SK-N-MC (cell line): ENCODE data around the gene DNASE2.

Source experiments
- DNase-seq: peaks from one replicate; pipeline ENCODE4 v3.0.0-alpha.2; 2011; ENCODE audit warnings: low read depth, low spot score
- H3K27ac ChIP-seq: fragments of 200-600 bp; sonication (generic); 2 replicates; pipeline ENCODE4 v1.5.1; 2016; ENCODE audit warnings: mixed run types
- H3K36me3 ChIP-seq: fragments of 200-600 bp; sonication (generic); 2 replicates; pipeline ENCODE4 v1.6.1; 2017; ENCODE audit warnings: antibody characterized with exemption, low read length, mixed read lengths; ENCODE audit not compliant: insufficient read depth
- H3K4me3 ChIP-seq: fragments of 200-600 bp; sonication (generic); 2 replicates; pipeline ENCODE4 v1.5.1; 2016
- H3K9ac ChIP-seq: fragments of 200-600 bp; sonication (generic); 2 replicates; pipeline ENCODE4 v1.8.0; 2017; ENCODE audit warnings: mixed run types, mixed read lengths; ENCODE audit not compliant: insufficient read length
- H3K9me3 ChIP-seq: fragments of 200-600 bp; sonication (generic); 2 replicates; pipeline ENCODE4 v1.6.1; 2017; ENCODE audit warnings: low read depth, mild to moderate bottlenecking, antibody characterized with exemption, low read length, moderate library complexity, mixed read lengths
- EZH2 ChIP-seq: fragments of 200-600 bp; sonication (generic); IDR thresholded peaks from one replicate; pipeline ENCODE4 v1.6.1; 2017; ENCODE audit warnings: antibody characterized with exemption
- FOXP2 ChIP-seq: optimal IDR thresholded peaks from 2 replicates; pipeline ENCODE3; 2011; ENCODE audit warnings: mild to moderate bottlenecking, moderate library complexity; ENCODE audit not compliant: insufficient read depth; ENCODE audit errors: extremely low read length, control extremely low read depth
- POLR2AphosphoS5 ChIP-seq: IDR thresholded peaks from 2 replicates; pipeline ENCODE4 v1.6.1; 2012; ENCODE audit warnings: mild to moderate bottlenecking, low read depth, low read length, borderline replicate concordance

Gene DNASE2

GRCh38 chr19:12840091-12841079, 40.9 kb downstream of the DNASE2 start:
- H3K4me3 ChIP-seq = peak overlapping the region; percentile 44; the same call in 1 of the 2 replicates
- peak; percentile 60 for DNase-seq
- H3K9me3 ChIP-seq = no peaks in the 10 kb centered on the region
- H3K9ac ChIP-seq = no peak overlapping the region
- peaks cover 4% of the 10 kb centered on the region; the same call in 1 of the 2 replicates for H3K36me3 ChIP-seq
- H3K27ac ChIP-seq = no peak overlapping the region
- no peak for TF ChIP-seq POLR2AphosphoS5
- TF ChIP-seq EZH2 = no peak
- no peak for TF ChIP-seq FOXP2

GRCh38 chr19:12838886-12839756, 42.1 kb downstream of the DNASE2 start:
- H3K9ac ChIP-seq = peak overlapping the region; percentile 77
- DNase-seq = no peak
- peak overlapping the region; percentile 93 for H3K4me3 ChIP-seq
- no peak overlapping the region for H3K27ac ChIP-seq
- peaks cover 4% of the 10 kb centered on the region; the same call in 1 of the 2 replicates for H3K36me3 ChIP-seq
- H3K9me3 ChIP-seq = no peaks in the 10 kb centered on the region
- TF ChIP-seq FOXP2 (no peak), POLR2AphosphoS5 (no peak), EZH2 (no peak)

- Histone ChIP-seq H3K36me3 (no peaks in the 10 kb centered on the region; the same call in 1 of the 2 replicates), H3K4me3 (peak within 1 kb of the TSS; percentile 93), H3K9ac (peak within 1 kb of the TSS; percentile 77), H3K9me3 (no peaks in the 10 kb centered on the region), H3K27ac (no peak within 1 kb of the TSS)
- no peak for DNase-seq
- TF ChIP-seq POLR2AphosphoS5 (no peak), EZH2 (no peak), FOXP2 (no peak)
Observed at GRCh38 chr19:12838182-12838885, 42.9 kb downstream of the DNASE2 start, which contains the start of gene MAST1. TSS of gene MAST1 (plus strand) at chr19:12838515. CDS start at chr19:12838573, 58 bp downstream.

- Histone ChIP-seq H3K4me3 (no peak overlapping the region), H3K36me3 (no peaks in the 10 kb centered on the region), H3K9ac (no peak overlapping the region), H3K27ac (no peak overlapping the region), H3K9me3 (no peaks in the 10 kb centered on the region)
- no peak for TF ChIP-seq POLR2AphosphoS5
- TF ChIP-seq FOXP2 = no peak
- TF ChIP-seq EZH2 = no peak
- DNase-seq = no peak
Observed at GRCh38 chr19:12837225-12837624, 44.0 kb downstream of the DNASE2 start.

- Histone ChIP-seq H3K9ac (no peak overlapping the region), H3K4me3 (no peak overlapping the region), H3K36me3 (no peaks in the 10 kb centered on the region), H3K9me3 (no peaks in the 10 kb centered on the region), H3K27ac (no peak overlapping the region)
- TF ChIP-seq POLR2AphosphoS5 = no peak
- no peak for TF ChIP-seq FOXP2
- no peak for TF ChIP-seq EZH2
- no peak for DNase-seq
Observed at GRCh38 chr19:12836529-12836863, 44.8 kb downstream of the DNASE2 start.

- TF ChIP-seq POLR2AphosphoS5 = no peak
- TF ChIP-seq EZH2 = no peak
- TF ChIP-seq FOXP2 = no peak
- Histone ChIP-seq H3K27ac (no peak overlapping the region), H3K9me3 (no peaks in the 10 kb centered on the region), H3K4me3 (peak overlapping the region; percentile 55), H3K9ac (no peak overlapping the region), H3K36me3 (no peaks in the 10 kb centered on the region)
- no peak for DNase-seq
Observed at GRCh38 chr19:12834976-12835757, 46.1 kb downstream of the DNASE2 start.

- TF ChIP-seq FOXP2 (no peak), EZH2 (no peak), POLR2AphosphoS5 (no peak)
- DNase-seq = no peak
- peak within 1 kb of the TSS; percentile 80 for H3K4me3 ChIP-seq
- no peak within 1 kb of the TSS for H3K27ac ChIP-seq
- H3K9ac ChIP-seq = no peak within 1 kb of the TSS
- H3K9me3 ChIP-seq = no peaks in the 10 kb centered on the region
- H3K36me3 ChIP-seq = no peaks in the 10 kb centered on the region
Observed at GRCh38 chr19:12834566-12834943, 46.7 kb downstream of the DNASE2 start, which contains the start of gene RTBDN. TSS of gene RTBDN (minus strand) at chr19:12834579. CDS start at chr19:12829979, 4,600 bp downstream.
